Keratinocyte (primary cell): ENCODE data around the gene AFMID.

Experiments used
- EZH2 ChIP-seq: IDR thresholded peaks from one replicate; pipeline ENCODE4 v1.6.1; 2012; ENCODE audit warnings: inconsistent platforms, mild to moderate bottlenecking, low read length, moderate library complexity
- TF ChIP-seq, protein P1 (sequence below), 3 experiments: IDR thresholded peaks in 1 of 3; conservative IDR thresholded peaks in 1 of 3; optimal IDR thresholded peaks in 1 of 3; 2 replicates in 2 of 3; 3 replicates in 1 of 3; pipeline versions ENCODE3 to v1.5.1; 2011; ENCODE audit warnings: low read length in 3 of 3, mild to moderate bottlenecking in 3 of 3, moderate library complexity in 2 of 3, control low read depth in 1 of 3, inconsistent platforms in 1 of 3; ENCODE audit not compliant: insufficient read depth in 2 of 3; ENCODE audit errors: extremely low read depth in 1 of 3

- TF ChIP-seq, protein P1, sequence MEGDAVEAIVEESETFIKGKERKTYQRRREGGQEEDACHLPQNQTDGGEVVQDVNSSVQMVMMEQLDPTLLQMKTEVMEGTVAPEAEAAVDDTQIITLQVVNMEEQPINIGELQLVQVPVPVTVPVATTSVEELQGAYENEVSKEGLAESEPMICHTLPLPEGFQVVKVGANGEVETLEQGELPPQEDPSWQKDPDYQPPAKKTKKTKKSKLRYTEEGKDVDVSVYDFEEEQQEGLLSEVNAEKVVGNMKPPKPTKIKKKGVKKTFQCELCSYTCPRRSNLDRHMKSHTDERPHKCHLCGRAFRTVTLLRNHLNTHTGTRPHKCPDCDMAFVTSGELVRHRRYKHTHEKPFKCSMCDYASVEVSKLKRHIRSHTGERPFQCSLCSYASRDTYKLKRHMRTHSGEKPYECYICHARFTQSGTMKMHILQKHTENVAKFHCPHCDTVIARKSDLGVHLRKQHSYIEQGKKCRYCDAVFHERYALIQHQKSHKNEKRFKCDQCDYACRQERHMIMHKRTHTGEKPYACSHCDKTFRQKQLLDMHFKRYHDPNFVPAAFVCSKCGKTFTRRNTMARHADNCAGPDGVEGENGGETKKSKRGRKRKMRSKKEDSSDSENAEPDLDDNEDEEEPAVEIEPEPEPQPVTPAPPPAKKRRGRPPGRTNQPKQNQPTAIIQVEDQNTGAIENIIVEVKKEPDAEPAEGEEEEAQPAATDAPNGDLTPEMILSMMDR (optimal IDR thresholded peaks at IDR 0.05 in 1 of 3, IDR thresholded peaks at IDR 0.05 in 1 of 3, conservative IDR thresholded peaks at IDR 0.05 in 1 of 3; ENCODE audit: extremely low read depth in 1 of 3, insufficient read depth in 2 of 3, low read length in 3 of 3) = no peak
- no peak for TF ChIP-seq EZH2
Observed at GRCh38 chr17:78238823-78239488, 51.8 kb downstream of the AFMID start.
